GM23248 (cell line): ENCODE results near the gene SMARCA2. TPM values are rescaled to one million over a fixed set of nuclear protein-coding genes. Genes with fewer than 3 reads are reported as not detected.

Experiments
- DNase-seq: peaks from one replicate; pipeline ENCODE4 v3.0.0-alpha.2; 2015
- H2AFZ ChIP-seq: fragments of 200-600 bp; sonication (generic); 2 replicates; pipeline ENCODE4 v1.6.1; 2016; ENCODE audit warnings: antibody characterized with exemption
- H3F3A ChIP-seq: fragments of 200-600 bp; sonication (generic); 2 replicates; pipeline ENCODE4 v1.6.1; 2016; ENCODE audit warnings: mild to moderate bottlenecking, antibody characterized with exemption, mixed run types; ENCODE audit not compliant: insufficient read depth
- H3K27ac ChIP-seq: fragments of 200-600 bp; sonication (generic); 2 replicates; pipeline ENCODE4 v1.5.1; 2016; ENCODE audit warnings: mild to moderate bottlenecking
- H3K27me3 ChIP-seq: fragments of 200-600 bp; sonication (generic); replicated peaks from 2 replicates; pipeline ENCODE4 v1.6.1; 2016; ENCODE audit warnings: mild to moderate bottlenecking; ENCODE audit not compliant: insufficient read depth
- H3K36me3 ChIP-seq: fragments of 200-600 bp; sonication (generic); 2 replicates; pipeline ENCODE4 v1.6.1; 2016; ENCODE audit warnings: low read depth, mild to moderate bottlenecking
- H3K4me1 ChIP-seq: fragments of 200-600 bp; sonication (generic); 2 replicates; pipeline ENCODE4 v1.6.1; 2016; ENCODE audit warnings: mild to moderate bottlenecking; ENCODE audit not compliant: insufficient read depth
- H3K4me2 ChIP-seq: fragments of 200-600 bp; sonication (generic); one replicate; pipeline ENCODE4 v1.6.1; 2016; ENCODE audit warnings: mild to moderate bottlenecking; ENCODE audit not compliant: unreplicated experiment
- H3K4me3 ChIP-seq: fragments of 200-600 bp; sonication (generic); 2 replicates; pipeline ENCODE4 v1.5.1; 2016; ENCODE audit warnings: mild to moderate bottlenecking
- H3K79me2 ChIP-seq: fragments of 200-600 bp; sonication (generic); 2 replicates; pipeline ENCODE4 v1.6.1; 2016; ENCODE audit warnings: mild to moderate bottlenecking; ENCODE audit not compliant: insufficient read depth
- H3K9ac ChIP-seq: fragments of 200-600 bp; sonication (generic); 2 replicates; pipeline ENCODE4 v1.6.1; 2016; ENCODE audit warnings: mild to moderate bottlenecking
- H3K9me2 ChIP-seq: fragments of 200-600 bp; sonication (generic); 2 replicates; pipeline ENCODE4 v1.6.1; 2016; ENCODE audit warnings: mixed run types, mild to moderate bottlenecking, moderate library complexity; ENCODE audit not compliant: insufficient read depth
- H3K9me3 ChIP-seq: fragments of 200-600 bp; sonication (generic); one replicate; pipeline ENCODE4 v1.6.1; 2017; ENCODE audit warnings: low read depth
- H4K20me1 ChIP-seq: fragments of 200-600 bp; sonication (generic); 2 replicates; pipeline ENCODE4 v1.6.0; 2016; ENCODE audit not compliant: insufficient read depth
- EZH2 ChIP-seq: fragments of 200-600 bp; sonication (generic); IDR thresholded peaks from 2 replicates; pipeline ENCODE4 v1.6.1; 2018; ENCODE audit warnings: antibody characterized with exemption, mild to moderate bottlenecking; ENCODE audit not compliant: insufficient read depth, poor library complexity, severe bottlenecking
- EZH2phosphoT487 ChIP-seq: fragments of 200-600 bp; sonication (generic); IDR thresholded peaks from 2 replicates; pipeline ENCODE4 v1.6.1; 2018; ENCODE audit warnings: antibody characterized with exemption, moderate library complexity, mild to moderate bottlenecking, low read depth; ENCODE audit not compliant: insufficient read depth
- WGBS, 2 experiments: methylation state at CpG; one replicate each; pipeline ENCODE4 v1.1.6; 2015 to 2017; ENCODE audit warnings: low lambda C conversion rate in 2 of 2, low coverage in 1 of 2; ENCODE audit errors: missing lambda C conversion rate in 2 of 2; 5-methylcytosine and 5-hydroxymethylcytosine counted together
- in situ Hi-C: fragments of 300-500 bp; cut with MboI; formaldehyde crosslinking; loops from 2 replicates; pipeline ENCODE4 v1.15.0; 2020
- polyA plus RNA-seq: library from polyadenylated mRNA; unstranded; fragments of >200 nt; fragmentation: Nextera tagmentation; extraction: Ambion mirVana; gene quantifications from 2 replicates; pipeline ENCODE4 v1.2.1, GENCODE V29; 2016
- total RNA-seq: library from RNA; depleted of rRNA; stranded (reverse); fragments of >200 nt; shearing (Covaris generic); gene quantifications from 2 replicates; pipeline ENCODE4 v1.2.3, GENCODE V29; 2014

The SMARCA2 gene
- total and polyA plus RNA-seq, 2 experiments from 2014 or later, result 26.7 to 47.4 TPM

GRCh38 chr9:2198956-2199635 lies 183.9 kb downstream of the SMARCA2 start:
- TF ChIP-seq EZH2phosphoT487 (no peak), EZH2 (no peak)
- H3K27ac ChIP-seq, result no peak overlapping the region
- H3K36me3 ChIP-seq, result no peaks in the 10 kb centered on the region; the same call in 1 of the 2 replicates
- no peak overlapping the region for H3K9ac ChIP-seq
- H3K9me3 ChIP-seq, result no peaks in the 10 kb centered on the region
- in situ Hi-C loops, result no loop called here
- H3K27me3 ChIP-seq, result no peaks in the 10 kb centered on the region
- H3K4me2 ChIP-seq, result no peak overlapping the region
- no peak overlapping the region for H2AFZ ChIP-seq
- no peaks in the 10 kb centered on the region for H3K4me1 ChIP-seq
- no peak for DNase-seq
- no peaks in the 10 kb centered on the region; the same call in 1 of the 2 replicates for H3K9me2 ChIP-seq
- no peak overlapping the region for H3K4me3 ChIP-seq
- WGBS, 2 experiments, result 94 to 96% methylated on average over 4 of the region's 4 CpGs
- H3F3A ChIP-seq, result no peaks in the 10 kb centered on the region
- H3K79me2 ChIP-seq, result no peaks in the 10 kb centered on the region
- H4K20me1 ChIP-seq, result no peaks in the 10 kb centered on the region

GRCh38 chr9:2199999-2200796 lies 185.1 kb downstream of the SMARCA2 start:
- no peaks in the 10 kb centered on the region for H3K79me2 ChIP-seq
- no peak for DNase-seq
- no peak overlapping the region for H3K4me3 ChIP-seq
- H3K9me2 ChIP-seq, result no peaks in the 10 kb centered on the region; the same call in 1 of the 2 replicates
- no peaks in the 10 kb centered on the region for H3K4me1 ChIP-seq
- H3K4me2 ChIP-seq, result no peak overlapping the region
- no peak overlapping the region for H2AFZ ChIP-seq
- WGBS, 2 experiments, result 93 to 95% methylated on average over 7 of the region's 7 CpGs
- no peaks in the 10 kb centered on the region for H3K27me3 ChIP-seq
- no peak overlapping the region for H3K27ac ChIP-seq
- no peaks in the 10 kb centered on the region for H3K9me3 ChIP-seq
- no peak overlapping the region for H3K9ac ChIP-seq
- in situ Hi-C loops, result no loop called here
- no peaks in the 10 kb centered on the region; the same call in 1 of the 2 replicates for H3K36me3 ChIP-seq
- TF ChIP-seq EZH2 (no peak), EZH2phosphoT487 (no peak)
- H4K20me1 ChIP-seq, result no peaks in the 10 kb centered on the region
- H3F3A ChIP-seq, result no peaks in the 10 kb centered on the region

- H3K79me2 ChIP-seq, result no peaks in the 10 kb centered on the region
- in situ Hi-C loops, result no loop called here
- H3F3A ChIP-seq, result peaks cover 10% of the 10 kb centered on the region; the same call in 1 of the 2 replicates
- H2AFZ ChIP-seq, result no peak overlapping the region
- no peaks in the 10 kb centered on the region; the same call in 1 of the 2 replicates for H3K36me3 ChIP-seq
- no peak overlapping the region for H3K4me2 ChIP-seq
- no peak overlapping the region for H3K9ac ChIP-seq
- H3K27ac ChIP-seq, result no peak overlapping the region
- 0 out of 2 replicates have a peak, but pooled peaks cover 18% of the 10 kb centered on the region for H3K4me1 ChIP-seq
- H4K20me1 ChIP-seq, result no peaks in the 10 kb centered on the region
- no peak for DNase-seq
- no peaks in the 10 kb centered on the region for H3K9me3 ChIP-seq
- H3K9me2 ChIP-seq, result no peaks in the 10 kb centered on the region
- no peak for TF ChIP-seq EZH2phosphoT487
- TF ChIP-seq EZH2, result no peak
- 60 to 65% methylated on average over 4 of the region's 4 CpGs for WGBS, 2 experiments
- H3K27me3 ChIP-seq, result no peaks in the 10 kb centered on the region
- no peak overlapping the region for H3K4me3 ChIP-seq
Observed at GRCh38 chr9:2208465-2208864, 193.3 kb downstream of the SMARCA2 start.

- no peaks in the 10 kb centered on the region for H3K79me2 ChIP-seq
Observed at GRCh38 chr9:2208991-2209390, 193.8 kb downstream of the SMARCA2 start.

More at GRCh38 chr9:2208991-2209390, 193.8 kb downstream of the SMARCA2 start:
- no peak overlapping the region for H2AFZ ChIP-seq
- 0 out of 2 replicates have a peak, but pooled peaks cover 18% of the 10 kb centered on the region for H3K4me1 ChIP-seq
- no peak overlapping the region for H3K4me3 ChIP-seq
- H3K4me2 ChIP-seq, result no peak overlapping the region
- no peak for DNase-seq
- no peaks in the 10 kb centered on the region for H3K36me3 ChIP-seq
- TF ChIP-seq EZH2, result no peak
- no peak for TF ChIP-seq EZH2phosphoT487
- no peaks in the 10 kb centered on the region for H4K20me1 ChIP-seq
- in situ Hi-C loops, result no loop called here
- no peak overlapping the region for H3K9ac ChIP-seq
- peaks cover 10% of the 10 kb centered on the region; the same call in 1 of the 2 replicates for H3F3A ChIP-seq
- H3K9me3 ChIP-seq, result no peaks in the 10 kb centered on the region
- no peaks in the 10 kb centered on the region for H3K9me2 ChIP-seq
- no peak overlapping the region for H3K27ac ChIP-seq
- H3K27me3 ChIP-seq, result no peaks in the 10 kb centered on the region
